ENCODE measurements around the gene MICB. TPM values are rescaled to one million over a fixed set of nuclear protein-coding genes. Genes with fewer than 3 reads are reported as not detected.

MICB gene
- total RNA-seq, 1 experiment from 2014 or later: 21.7 TPM

DNA sequence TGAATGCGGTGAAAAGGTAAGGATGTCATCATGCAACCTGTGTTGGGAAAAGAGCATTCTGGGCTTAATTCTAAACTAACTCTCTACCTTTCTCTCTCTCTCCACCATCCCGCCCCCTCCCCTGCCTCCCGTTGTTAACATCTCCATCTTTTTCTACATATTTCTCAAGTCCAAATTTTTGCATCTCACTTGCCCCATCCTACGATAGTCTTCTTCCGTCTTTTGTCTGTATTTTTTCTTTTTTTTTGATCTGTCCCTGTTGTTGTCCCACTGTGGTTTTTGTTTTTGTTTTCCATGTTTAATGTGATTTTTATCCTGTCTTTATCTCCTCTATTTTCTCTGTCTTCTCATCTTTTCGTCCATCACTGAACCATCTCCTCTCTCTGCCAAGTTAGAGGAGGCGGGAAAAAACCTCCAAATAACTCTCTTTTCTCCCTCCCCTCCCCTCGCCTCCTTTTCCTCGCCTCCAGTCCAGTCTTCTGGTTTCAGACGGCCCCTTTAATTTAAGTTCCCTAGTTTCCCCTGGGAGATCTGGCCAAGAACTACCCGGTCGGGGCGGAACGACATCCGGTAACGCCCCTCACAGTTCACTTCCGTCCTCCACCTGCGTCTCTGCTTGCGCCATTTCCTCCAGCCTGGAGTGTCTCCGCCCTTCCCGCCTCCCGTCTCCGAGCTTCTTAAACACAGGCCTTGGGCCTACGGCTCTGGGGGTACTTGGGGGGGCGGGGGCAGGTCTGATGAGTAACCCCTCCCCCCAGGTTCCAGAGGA, 49.2 kb downstream of the MICB start, which contains the start of gene NFKBIL1:
Gene NFKBIL1 (plus strand): TSS at position 651 of the 769 bp plus-strand sequence. CDS start 87 bp downstream, at position 738.
- no peaks in the 10 kb centered on the region for H3K27me3 ChIP-seq (ENCODE audit: insufficient read depth, low read length)
- no peak within 1 kb of the TSS for H2AFZ ChIP-seq (ENCODE audit: low read depth, low read length, poor library complexity, severe bottlenecking)
- ChIA-PET POLR2A (interaction anchor here (0.6 to 2.6 kb wide), 9 partner anchors 35 to 284 kb away, joined by 3 to 9 read pairs (median 4); partner anchors contain the start of genes GPANK1 and LTB), RAD21 (ENCODE audit: low non-redundant PET in 1 of 2, low total read pairs in 2 of 2, uncharacterized antibody in 2 of 2, unreplicated experiment in 2 of 2) (interaction anchor here (0.5 to 2.1 kb wide), 5 partner anchors 37 to 117 kb away, joined by 3 to 11 read pairs (median 3); partner anchors contain the start of gene GPANK1 (in 1 of the 2)), CTCF (interaction anchor here (0.6 to 5.0 kb wide), 5 partner anchors 41 to 405 kb away, joined by 3 to 78 read pairs (median 5); partner anchors contain the start of gene C6orf47)
- DNase-seq (ENCODE audit: low read depth, low spot score) (peak; percentile 97), ATAC-seq (peak; percentile 78)
- peak within 1 kb of the TSS; percentile 51 to 67 for H3K4me3 ChIP-seq (replicated peaks in 1 of 2; ENCODE audit: low read depth in 1 of 2, low read length in 2 of 2)
- peaks cover 23% of the 10 kb centered on the region for H3K79me2 ChIP-seq (ENCODE audit: insufficient read depth, low read length)
- BruUV-seq (replicated peaks): no TSS peak
- peak within 1 kb of the TSS; percentile 87 for H3K4me2 ChIP-seq (ENCODE audit: low read length)
- intact Hi-C loops (cut with micrococcal nuclease): loop anchor here (1.0 to 10.0 kb wide), 7 partner anchors 51 to 288 kb away; partner anchors contain the start of genes BAG6, GPANK1 and PRRC2A
- no peaks in the 10 kb centered on the region for H3K9me3 ChIP-seq (ENCODE audit: control insufficient read depth in 1 of 2, insufficient read depth in 1 of 2, low read depth in 1 of 2, low read length in 2 of 2)
- peaks cover 4 to 13% of the 10 kb centered on the region in 2 experiments; a peak in 2 of 4 replicates for H3K36me3 ChIP-seq (ENCODE audit: control insufficient read depth in 1 of 2, insufficient read depth in 2 of 2, low read length in 2 of 2)
- no peaks in the 10 kb centered on the region for H4K20me1 ChIP-seq (ENCODE audit: insufficient read depth)
- peak within 1 kb of the TSS; percentile 86 for H3K9ac ChIP-seq (ENCODE audit: low read length)
- peaks cover 19 to 30% of the 10 kb centered on the region in 2 experiments for H3K4me1 ChIP-seq (ENCODE audit: control insufficient read depth in 1 of 2, insufficient read depth in 2 of 2, low read length in 2 of 2)
- H3K9me2 ChIP-seq (ENCODE audit: insufficient read depth): no peaks in the 10 kb centered on the region
- H3K27ac ChIP-seq (ENCODE audit: low read depth, low read length): peak within 1 kb of the TSS; percentile 50
- TF ChIP-seq TCF7L2 (IDR thresholded peaks at IDR 0.05; ENCODE audit: borderline replicate concordance, extremely low read depth, insufficient read depth, insufficient read length) (no peak), EGR1 (IDR thresholded peaks at IDR 0.05; ENCODE audit: low read depth) (no peak), SRF (IDR thresholded peaks at IDR 0.05; ENCODE audit: low read depth) (no peak), RAD21 (IDR thresholded peaks at IDR 0.05; ENCODE audit: low read depth) (no peak), ELF1 (IDR thresholded peaks at IDR 0.05; ENCODE audit: borderline replicate concordance, low read depth) (no peak), POLR2AphosphoS5 (IDR thresholded peaks at IDR 0.05; ENCODE audit: low read depth, low read length) (peak; percentile 84), POLR2A (IDR thresholded peaks at IDR 0.05; ENCODE audit: borderline replicate concordance, extremely low read depth, insufficient read depth, insufficient read length) (peak; percentile 37), FOSL1 (IDR thresholded peaks at IDR 0.05; ENCODE audit: low read depth) (no peak), CBX3 (IDR thresholded peaks at IDR 0.05; ENCODE audit: low read depth) (no peak), ZNF274 (IDR thresholded peaks at IDR 0.05; ENCODE audit: low read depth, low read length) (no peak), CEBPB (IDR thresholded peaks at IDR 0.05; ENCODE audit: low read depth) (no peak), SIN3A (IDR thresholded peaks at IDR 0.05; ENCODE audit: low read depth) (no peak), SP1 (IDR thresholded peaks at IDR 0.05; ENCODE audit: low read depth) (no peak), JUND (IDR thresholded peaks at IDR 0.05) (no peak)
- TF ChIP-seq, protein P1, sequence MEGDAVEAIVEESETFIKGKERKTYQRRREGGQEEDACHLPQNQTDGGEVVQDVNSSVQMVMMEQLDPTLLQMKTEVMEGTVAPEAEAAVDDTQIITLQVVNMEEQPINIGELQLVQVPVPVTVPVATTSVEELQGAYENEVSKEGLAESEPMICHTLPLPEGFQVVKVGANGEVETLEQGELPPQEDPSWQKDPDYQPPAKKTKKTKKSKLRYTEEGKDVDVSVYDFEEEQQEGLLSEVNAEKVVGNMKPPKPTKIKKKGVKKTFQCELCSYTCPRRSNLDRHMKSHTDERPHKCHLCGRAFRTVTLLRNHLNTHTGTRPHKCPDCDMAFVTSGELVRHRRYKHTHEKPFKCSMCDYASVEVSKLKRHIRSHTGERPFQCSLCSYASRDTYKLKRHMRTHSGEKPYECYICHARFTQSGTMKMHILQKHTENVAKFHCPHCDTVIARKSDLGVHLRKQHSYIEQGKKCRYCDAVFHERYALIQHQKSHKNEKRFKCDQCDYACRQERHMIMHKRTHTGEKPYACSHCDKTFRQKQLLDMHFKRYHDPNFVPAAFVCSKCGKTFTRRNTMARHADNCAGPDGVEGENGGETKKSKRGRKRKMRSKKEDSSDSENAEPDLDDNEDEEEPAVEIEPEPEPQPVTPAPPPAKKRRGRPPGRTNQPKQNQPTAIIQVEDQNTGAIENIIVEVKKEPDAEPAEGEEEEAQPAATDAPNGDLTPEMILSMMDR (IDR thresholded peaks at IDR 0.05 in 2 of 3, conservative IDR thresholded peaks at IDR 0.05 in 1 of 3; ENCODE audit: borderline replicate concordance in 1 of 3, insufficient read depth in 1 of 3, low read depth in 2 of 3, low read length in 2 of 3): no peak
- TF ChIP-seq, protein P2, sequence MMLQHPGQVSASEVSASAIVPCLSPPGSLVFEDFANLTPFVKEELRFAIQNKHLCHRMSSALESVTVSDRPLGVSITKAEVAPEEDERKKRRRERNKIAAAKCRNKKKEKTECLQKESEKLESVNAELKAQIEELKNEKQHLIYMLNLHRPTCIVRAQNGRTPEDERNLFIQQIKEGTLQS (IDR thresholded peaks at IDR 0.05): no peak
- TF ChIP-seq, protein P3, sequence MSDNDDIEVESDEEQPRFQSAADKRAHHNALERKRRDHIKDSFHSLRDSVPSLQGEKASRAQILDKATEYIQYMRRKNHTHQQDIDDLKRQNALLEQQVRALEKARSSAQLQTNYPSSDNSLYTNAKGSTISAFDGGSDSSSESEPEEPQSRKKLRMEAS (IDR thresholded peaks at IDR 0.05): no peak
- TF ChIP-seq, protein P4, sequence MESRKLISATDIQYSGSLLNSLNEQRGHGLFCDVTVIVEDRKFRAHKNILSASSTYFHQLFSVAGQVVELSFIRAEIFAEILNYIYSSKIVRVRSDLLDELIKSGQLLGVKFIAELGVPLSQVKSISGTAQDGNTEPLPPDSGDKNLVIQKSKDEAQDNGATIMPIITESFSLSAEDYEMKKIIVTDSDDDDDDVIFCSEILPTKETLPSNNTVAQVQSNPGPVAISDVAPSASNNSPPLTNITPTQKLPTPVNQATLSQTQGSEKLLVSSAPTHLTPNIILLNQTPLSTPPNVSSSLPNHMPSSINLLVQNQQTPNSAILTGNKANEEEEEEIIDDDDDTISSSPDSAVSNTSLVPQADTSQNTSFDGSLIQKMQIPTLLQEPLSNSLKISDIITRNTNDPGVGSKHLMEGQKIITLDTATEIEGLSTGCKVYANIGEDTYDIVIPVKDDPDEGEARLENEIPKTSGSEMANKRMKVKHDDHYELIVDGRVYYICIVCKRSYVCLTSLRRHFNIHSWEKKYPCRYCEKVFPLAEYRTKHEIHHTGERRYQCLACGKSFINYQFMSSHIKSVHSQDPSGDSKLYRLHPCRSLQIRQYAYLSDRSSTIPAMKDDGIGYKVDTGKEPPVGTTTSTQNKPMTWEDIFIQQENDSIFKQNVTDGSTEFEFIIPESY (IDR thresholded peaks at IDR 0.05; ENCODE audit: extremely low read depth, insufficient replicate concordance, low read length): no peak
- TF ChIP-seq, protein P5, sequence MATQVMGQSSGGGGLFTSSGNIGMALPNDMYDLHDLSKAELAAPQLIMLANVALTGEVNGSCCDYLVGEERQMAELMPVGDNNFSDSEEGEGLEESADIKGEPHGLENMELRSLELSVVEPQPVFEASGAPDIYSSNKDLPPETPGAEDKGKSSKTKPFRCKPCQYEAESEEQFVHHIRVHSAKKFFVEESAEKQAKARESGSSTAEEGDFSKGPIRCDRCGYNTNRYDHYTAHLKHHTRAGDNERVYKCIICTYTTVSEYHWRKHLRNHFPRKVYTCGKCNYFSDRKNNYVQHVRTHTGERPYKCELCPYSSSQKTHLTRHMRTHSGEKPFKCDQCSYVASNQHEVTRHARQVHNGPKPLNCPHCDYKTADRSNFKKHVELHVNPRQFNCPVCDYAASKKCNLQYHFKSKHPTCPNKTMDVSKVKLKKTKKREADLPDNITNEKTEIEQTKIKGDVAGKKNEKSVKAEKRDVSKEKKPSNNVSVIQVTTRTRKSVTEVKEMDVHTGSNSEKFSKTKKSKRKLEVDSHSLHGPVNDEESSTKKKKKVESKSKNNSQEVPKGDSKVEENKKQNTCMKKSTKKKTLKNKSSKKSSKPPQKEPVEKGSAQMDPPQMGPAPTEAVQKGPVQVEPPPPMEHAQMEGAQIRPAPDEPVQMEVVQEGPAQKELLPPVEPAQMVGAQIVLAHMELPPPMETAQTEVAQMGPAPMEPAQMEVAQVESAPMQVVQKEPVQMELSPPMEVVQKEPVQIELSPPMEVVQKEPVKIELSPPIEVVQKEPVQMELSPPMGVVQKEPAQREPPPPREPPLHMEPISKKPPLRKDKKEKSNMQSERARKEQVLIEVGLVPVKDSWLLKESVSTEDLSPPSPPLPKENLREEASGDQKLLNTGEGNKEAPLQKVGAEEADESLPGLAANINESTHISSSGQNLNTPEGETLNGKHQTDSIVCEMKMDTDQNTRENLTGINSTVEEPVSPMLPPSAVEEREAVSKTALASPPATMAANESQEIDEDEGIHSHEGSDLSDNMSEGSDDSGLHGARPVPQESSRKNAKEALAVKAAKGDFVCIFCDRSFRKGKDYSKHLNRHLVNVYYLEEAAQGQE (IDR thresholded peaks at IDR 0.05; ENCODE audit: low read depth): no peak

All from HCT116 (cell line).